ENCODE data around the gene IFT74.

GRCh38 chr9:27065288-27065687, 109.1 kb downstream of the IFT74 start:
- no peak for TF ChIP-seq CTCF (IDR thresholded peaks at IDR 0.05; ENCODE audit: poor library complexity)
- no peak for TF ChIP-seq EZH2 (IDR thresholded peaks at IDR 0.05; ENCODE audit: borderline replicate concordance)
- TF ChIP-seq EZH2phosphoT487 (IDR thresholded peaks at IDR 0.05; ENCODE audit: low read depth, severe bottlenecking, unreplicated experiment) = no peak
